ENCODE data around the gene SHROOM1. TPM values are rescaled to one million over a fixed set of nuclear protein-coding genes. Genes with fewer than 3 reads are reported as not detected.

SHROOM1 gene
- total RNA-seq, 4 donors from 2014 or later = 5.8 to 10.3 (median 6.5) TPM

GRCh38 chr5:132790201-132790865 lies 40.1 kb downstream of the SHROOM1 start:
- no peak for TF ChIP-seq POLR2AphosphoS5 (IDR thresholded peaks at IDR 0.05)
- TF ChIP-seq, protein P1, sequence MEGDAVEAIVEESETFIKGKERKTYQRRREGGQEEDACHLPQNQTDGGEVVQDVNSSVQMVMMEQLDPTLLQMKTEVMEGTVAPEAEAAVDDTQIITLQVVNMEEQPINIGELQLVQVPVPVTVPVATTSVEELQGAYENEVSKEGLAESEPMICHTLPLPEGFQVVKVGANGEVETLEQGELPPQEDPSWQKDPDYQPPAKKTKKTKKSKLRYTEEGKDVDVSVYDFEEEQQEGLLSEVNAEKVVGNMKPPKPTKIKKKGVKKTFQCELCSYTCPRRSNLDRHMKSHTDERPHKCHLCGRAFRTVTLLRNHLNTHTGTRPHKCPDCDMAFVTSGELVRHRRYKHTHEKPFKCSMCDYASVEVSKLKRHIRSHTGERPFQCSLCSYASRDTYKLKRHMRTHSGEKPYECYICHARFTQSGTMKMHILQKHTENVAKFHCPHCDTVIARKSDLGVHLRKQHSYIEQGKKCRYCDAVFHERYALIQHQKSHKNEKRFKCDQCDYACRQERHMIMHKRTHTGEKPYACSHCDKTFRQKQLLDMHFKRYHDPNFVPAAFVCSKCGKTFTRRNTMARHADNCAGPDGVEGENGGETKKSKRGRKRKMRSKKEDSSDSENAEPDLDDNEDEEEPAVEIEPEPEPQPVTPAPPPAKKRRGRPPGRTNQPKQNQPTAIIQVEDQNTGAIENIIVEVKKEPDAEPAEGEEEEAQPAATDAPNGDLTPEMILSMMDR (IDR thresholded peaks at IDR 0.05) = no peak
- H3K36me3 ChIP-seq = no peaks in the 10 kb centered on the region
- H3K27ac ChIP-seq = no peak overlapping the region
- peaks cover 0 to 7% (median 0%) of the 10 kb centered on the region in 3 donors for H3K4me1 ChIP-seq
- 62 to 70% methylated on average over 2 of the region's 2 CpGs for WGBS, 2 donors (ENCODE audit: low coverage in 1 of 2)
- no peak overlapping the region for H3K4me3 ChIP-seq
- H3K9me3 ChIP-seq = no peaks in the 10 kb centered on the region
- no peak for ATAC-seq
- peaks cover 11% of the 10 kb centered on the region for H3K27me3 ChIP-seq

DNA sequence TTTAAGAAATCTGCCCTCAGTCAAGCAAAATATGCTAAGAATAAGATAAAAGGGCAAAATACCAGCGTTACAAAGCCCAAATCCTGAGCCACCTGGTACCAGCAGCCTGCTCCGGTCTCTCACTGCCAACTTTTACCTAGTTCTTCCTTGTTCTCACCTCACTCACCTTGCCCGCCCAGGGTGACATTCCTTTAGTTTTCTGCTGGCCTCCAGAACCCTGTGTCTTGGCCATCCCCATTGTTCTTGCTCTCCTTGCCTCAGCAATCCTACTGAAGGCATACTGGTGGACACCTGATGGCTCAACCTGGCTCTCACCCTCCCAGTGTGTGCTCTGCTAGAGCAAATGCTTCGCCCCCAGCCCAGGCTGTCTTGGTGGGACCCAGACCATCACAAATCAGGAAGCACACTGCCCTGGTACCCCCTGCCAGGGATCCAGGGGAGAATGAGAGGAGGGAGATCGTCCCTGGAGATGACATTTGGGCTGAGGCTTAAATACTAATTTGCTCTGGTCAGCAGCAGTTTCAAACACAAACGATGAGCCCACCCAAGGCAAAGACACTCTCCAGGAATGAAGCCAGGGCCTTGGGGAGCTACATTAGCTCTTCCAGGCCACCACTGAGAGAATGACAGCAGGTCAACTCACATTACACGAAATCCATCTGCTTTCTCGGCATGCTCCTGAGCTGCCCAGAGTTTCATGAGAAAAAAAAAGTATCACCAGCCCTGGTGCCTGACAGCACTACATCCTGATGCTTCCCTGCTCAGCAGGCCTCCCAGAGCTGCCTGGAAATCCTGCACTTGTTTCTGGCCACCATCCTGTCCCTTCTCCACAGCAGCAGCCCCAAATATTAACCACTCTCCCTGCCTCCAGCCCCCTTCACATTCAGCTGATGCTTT lies 41.2 kb downstream of the SHROOM1 start:
- ATAC-seq = no peak
- peaks cover 0 to 10% (median 0%) of the 10 kb centered on the region in 3 donors for H3K4me1 ChIP-seq
- no peak overlapping the region for H3K4me3 ChIP-seq
- H3K9me3 ChIP-seq = no peaks in the 10 kb centered on the region
- WGBS, 2 donors (ENCODE audit: low coverage in 1 of 2) = 78 to 93% methylated on average over 3 to 7 of the region's 8 CpGs
- H3K27ac ChIP-seq = no peak overlapping the region
- no peak for TF ChIP-seq EP300 (IDR thresholded peaks at IDR 0.05)
- TF ChIP-seq, protein P1 (IDR thresholded peaks at IDR 0.05) = no peak
- TF ChIP-seq POLR2A (IDR thresholded peaks at IDR 0.05) = no peak
- TF ChIP-seq POLR2AphosphoS5 (IDR thresholded peaks at IDR 0.05) = no peak
- no peaks in the 10 kb centered on the region for H3K36me3 ChIP-seq
- H3K27me3 ChIP-seq = peaks cover 11% of the 10 kb centered on the region

GRCh38 chr5:132788508-132788907 lies 41.9 kb downstream of the SHROOM1 start:
- TF ChIP-seq, protein P1 (IDR thresholded peaks at IDR 0.05) = no peak
- no peak for TF ChIP-seq POLR2AphosphoS5 (IDR thresholded peaks at IDR 0.05)
- TF ChIP-seq POLR2A (IDR thresholded peaks at IDR 0.05) = no peak
- no peaks in the 10 kb centered on the region for H3K9me3 ChIP-seq
- H3K27ac ChIP-seq = no peak overlapping the region
- H3K36me3 ChIP-seq = no peaks in the 10 kb centered on the region
- WGBS, 2 donors (ENCODE audit: low coverage in 1 of 2) = 100% methylated on average over 1 of the region's 1 CpG
- no peak overlapping the region for H3K4me3 ChIP-seq
- no peak for ATAC-seq
- peaks cover 9% of the 10 kb centered on the region for H3K27me3 ChIP-seq
- H3K4me1 ChIP-seq = peaks cover 0 to 10% (median 0%) of the 10 kb centered on the region in 3 donors

GRCh38 chr5:132787076-132787475 lies 43.4 kb downstream of the SHROOM1 start:
- WGBS, 2 donors (ENCODE audit: low coverage in 1 of 2) = 100% methylated on average over 1 of the region's 1 CpG
- peaks cover 0 to 10% (median 0%) of the 10 kb centered on the region in 3 donors for H3K4me1 ChIP-seq

More at GRCh38 chr5:132787076-132787475, 43.4 kb downstream of the SHROOM1 start:
- TF ChIP-seq POLR2AphosphoS5 (IDR thresholded peaks at IDR 0.05) (no peak), EP300 (IDR thresholded peaks at IDR 0.05) (no peak), POLR2A (IDR thresholded peaks at IDR 0.05) (no peak)
- TF ChIP-seq, protein P1 (IDR thresholded peaks at IDR 0.05) = no peak
- no peak overlapping the region for H3K4me3 ChIP-seq
- H3K27me3 ChIP-seq = peaks cover 3% of the 10 kb centered on the region
- no peaks in the 10 kb centered on the region for H3K9me3 ChIP-seq
- H3K36me3 ChIP-seq = no peaks in the 10 kb centered on the region
- no peak overlapping the region for H3K27ac ChIP-seq
- no peak for ATAC-seq
